ENCODE data around the gene MPPED1.

Gene MPPED1

DNA sequence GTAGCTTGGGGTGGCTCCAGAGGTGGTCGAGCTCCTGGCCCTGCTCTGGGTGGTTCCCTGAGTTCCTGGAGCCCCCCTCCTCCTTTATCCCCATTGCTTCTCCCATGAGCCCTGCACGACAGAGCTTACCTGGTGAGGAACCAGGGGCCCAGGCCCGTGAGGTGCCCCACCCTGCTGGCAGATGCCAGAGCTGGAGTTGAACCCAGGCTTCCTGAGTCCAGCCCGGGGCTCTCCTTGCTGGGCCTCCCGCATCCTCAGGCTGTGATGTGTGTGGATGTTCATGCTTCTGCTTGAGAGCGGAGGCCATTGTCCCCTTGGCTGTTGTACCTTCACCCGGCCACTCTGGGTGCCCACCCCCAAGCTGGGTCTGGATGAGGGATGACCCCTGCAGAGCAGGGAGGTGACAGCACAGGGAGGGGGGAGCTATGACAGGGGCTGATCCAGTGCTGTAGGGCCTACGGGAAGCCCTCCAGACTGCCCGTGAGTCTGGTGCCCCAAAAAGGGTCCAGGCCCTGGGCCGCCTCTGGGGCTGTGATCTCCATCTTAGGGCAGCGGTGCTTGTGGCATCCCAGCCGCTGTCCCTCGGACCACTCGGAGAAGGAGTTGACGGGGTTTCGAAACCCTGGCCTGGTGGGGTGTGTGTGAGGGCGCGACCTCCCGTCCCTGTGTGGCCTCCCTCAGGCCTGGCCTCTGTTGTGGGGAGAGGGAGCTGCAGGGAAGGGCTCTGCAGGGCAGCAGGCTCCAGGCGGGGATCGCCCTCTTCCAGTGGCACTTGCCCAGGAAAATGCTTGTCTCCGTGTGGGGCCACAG lies 14.4 kb downstream of the MPPED1 start:
- no peak overlapping the region for H3K4me3 Mint-ChIP-seq
- DNase-seq: no peak
- no peak for ATAC-seq (replicated peaks)
- H3K27ac Mint-ChIP-seq: no peak overlapping the region
- H3K36me3 Mint-ChIP-seq: no peaks in the 10 kb centered on the region
- no peaks in the 10 kb centered on the region for H3K9me3 Mint-ChIP-seq
- H3K27me3 Mint-ChIP-seq: peaks cover 33 to 35% of the 10 kb centered on the region in 2 donors
- no peaks in the 10 kb centered on the region for H3K4me1 Mint-ChIP-seq

GRCh38 chr22:43426816-43427215 lies 15.0 kb downstream of the MPPED1 start:
- no peak overlapping the region for H3K27ac Mint-ChIP-seq
- no peak for ATAC-seq (replicated peaks)

DNA sequence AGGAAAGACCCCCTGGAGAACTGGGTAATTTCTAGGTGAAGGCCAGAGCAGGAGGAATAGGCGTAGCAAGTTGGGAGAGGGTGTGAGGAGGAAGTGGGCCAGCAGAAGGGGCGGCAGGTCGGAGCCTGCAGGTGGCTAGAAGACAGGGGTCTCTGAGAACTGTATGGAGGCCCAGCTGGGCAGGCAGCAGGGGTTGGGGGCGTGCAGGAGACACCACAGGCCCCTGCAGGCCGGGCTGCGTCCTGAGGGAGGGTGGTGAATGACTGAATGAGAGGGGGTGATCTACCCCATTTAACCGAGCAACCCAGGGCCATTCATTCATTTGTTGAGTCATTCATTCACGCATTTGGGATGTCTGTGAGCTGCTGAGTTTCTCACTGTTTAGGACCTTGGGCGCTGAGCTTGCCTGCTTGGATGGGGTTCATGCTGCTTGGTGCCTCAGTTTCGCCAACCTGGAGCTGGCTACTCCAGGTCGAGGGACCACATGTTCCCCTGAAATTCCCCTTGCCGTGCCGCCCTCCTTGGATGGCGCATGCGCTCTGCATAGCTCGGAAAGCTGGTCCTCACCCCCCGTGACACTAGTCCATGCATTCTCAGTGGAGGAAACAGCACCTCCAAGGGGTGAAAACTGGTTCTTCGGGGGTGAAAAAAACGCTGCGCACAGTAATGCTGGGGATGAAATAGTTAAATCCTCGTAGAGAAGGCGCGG lies 15.6 kb downstream of the MPPED1 start:
- H3K27me3 Mint-ChIP-seq: peaks cover 41 to 46% of the 10 kb centered on the region in 2 donors
- no peak overlapping the region for H3K27ac Mint-ChIP-seq
- H3K36me3 Mint-ChIP-seq: no peaks in the 10 kb centered on the region
- ATAC-seq (replicated peaks) (no peak), DNase-seq (no peak)
- no peak overlapping the region for H3K4me3 Mint-ChIP-seq
- no peaks in the 10 kb centered on the region for H3K4me1 Mint-ChIP-seq
- no peaks in the 10 kb centered on the region for H3K9me3 Mint-ChIP-seq

More at GRCh38 chr22:43426816-43427215, 15.0 kb downstream of the MPPED1 start:
- Mint-ChIP-seq H3K36me3 (no peaks in the 10 kb centered on the region), H3K27me3 (peaks cover 38 to 40% of the 10 kb centered on the region in 2 donors), H3K9me3 (no peaks in the 10 kb centered on the region), H3K4me3 (no peak overlapping the region), H3K4me1 (no peaks in the 10 kb centered on the region)
- no peak for DNase-seq

- Mint-ChIP-seq H3K4me1 (no peaks in the 10 kb centered on the region), H3K9me3 (no peaks in the 10 kb centered on the region), H3K36me3 (no peaks in the 10 kb centered on the region), H3K27me3 (peaks cover 41 to 47% of the 10 kb centered on the region in 2 donors), H3K4me3 (no peak overlapping the region), H3K27ac (no peak overlapping the region)
- ATAC-seq (replicated peaks) (no peak), DNase-seq (no peak)
These were observed 16.2 kb downstream of the MPPED1 start for GRCh38 chr22:43428005-43428485.

DNA sequence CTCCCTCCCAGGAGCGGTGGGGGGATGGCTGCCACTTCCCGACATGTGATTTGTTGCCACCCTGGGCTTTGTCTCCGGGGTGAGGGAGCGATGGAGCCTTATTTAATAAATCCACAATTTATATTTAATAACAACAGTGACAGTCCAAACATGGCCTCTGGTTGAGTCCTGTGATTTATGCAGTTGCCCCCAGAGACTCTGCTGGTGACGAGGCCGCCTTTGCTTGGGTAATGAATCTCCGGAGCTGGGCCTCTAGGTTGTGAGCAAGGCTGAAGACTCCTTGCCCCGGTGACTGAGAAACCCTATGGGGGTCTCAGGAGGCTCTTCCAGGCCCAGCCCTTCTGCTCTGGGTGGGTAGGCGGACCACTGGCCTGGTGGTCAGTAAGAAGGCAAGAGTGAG lies 16.7 kb downstream of the MPPED1 start:
- Mint-ChIP-seq H3K36me3 (no peaks in the 10 kb centered on the region), H3K4me1 (no peaks in the 10 kb centered on the region), H3K27ac (no peak overlapping the region), H3K4me3 (no peak overlapping the region), H3K9me3 (no peaks in the 10 kb centered on the region), H3K27me3 (peaks cover 41 to 47% of the 10 kb centered on the region in 2 donors)
- ATAC-seq (replicated peaks): no peak
- DNase-seq: no peak

GRCh38 chr22:43429426-43429825 lies 17.6 kb downstream of the MPPED1 start:
- ATAC-seq (replicated peaks): no peak
- Mint-ChIP-seq H3K4me3 (no peak overlapping the region), H3K36me3 (no peaks in the 10 kb centered on the region), H3K27me3 (peaks cover 41 to 47% of the 10 kb centered on the region in 2 donors), H3K27ac (no peak overlapping the region), H3K9me3 (no peaks in the 10 kb centered on the region), H3K4me1 (no peaks in the 10 kb centered on the region)
- no peak for DNase-seq

DNA sequence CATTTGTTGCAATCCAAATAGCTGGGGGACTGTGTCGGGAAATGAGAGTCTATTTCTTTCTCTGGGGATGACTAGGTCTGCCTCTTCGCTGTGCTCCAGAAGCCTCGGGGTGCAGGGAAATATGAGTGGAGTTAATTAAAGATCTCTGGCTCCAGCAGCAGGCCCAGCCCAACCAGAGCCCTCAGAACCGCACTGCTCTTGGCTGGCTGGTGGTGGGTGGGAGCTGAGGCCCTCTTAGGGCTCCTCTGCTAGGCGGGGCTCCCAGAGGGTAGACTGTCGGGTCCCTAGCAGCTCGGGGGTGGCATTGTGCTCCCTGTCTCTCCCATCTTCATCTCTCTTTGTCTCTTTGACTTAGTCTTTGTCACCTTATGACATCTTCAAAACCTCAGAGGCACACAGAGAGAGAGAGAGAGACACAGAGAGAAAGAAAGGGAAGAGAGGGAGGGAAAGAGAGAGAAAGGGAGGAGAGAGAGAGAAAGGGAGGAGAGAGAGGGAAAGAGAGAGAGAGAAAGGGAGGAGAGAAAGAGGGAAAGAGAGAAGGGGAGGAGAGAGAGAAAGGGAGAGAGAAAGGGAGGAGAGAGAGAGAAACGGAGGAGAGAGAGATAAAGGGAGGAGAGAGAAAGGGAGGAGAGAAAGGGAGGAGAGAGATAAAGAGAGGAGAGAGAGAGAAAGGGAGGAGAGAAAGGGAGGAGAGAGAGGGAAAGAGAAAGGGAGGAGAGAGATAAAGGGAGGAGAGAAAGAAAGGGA lies 20.2 kb downstream of the MPPED1 start:
- Mint-ChIP-seq H3K9me3 (no peaks in the 10 kb centered on the region), H3K27me3 (peaks cover 43 to 48% of the 10 kb centered on the region in 2 donors), H3K4me1 (no peaks in the 10 kb centered on the region), H3K36me3 (no peaks in the 10 kb centered on the region), H3K27ac (no peak overlapping the region), H3K4me3 (no peak overlapping the region)
- DNase-seq (no peak), ATAC-seq (replicated peaks) (no peak)

DNA sequence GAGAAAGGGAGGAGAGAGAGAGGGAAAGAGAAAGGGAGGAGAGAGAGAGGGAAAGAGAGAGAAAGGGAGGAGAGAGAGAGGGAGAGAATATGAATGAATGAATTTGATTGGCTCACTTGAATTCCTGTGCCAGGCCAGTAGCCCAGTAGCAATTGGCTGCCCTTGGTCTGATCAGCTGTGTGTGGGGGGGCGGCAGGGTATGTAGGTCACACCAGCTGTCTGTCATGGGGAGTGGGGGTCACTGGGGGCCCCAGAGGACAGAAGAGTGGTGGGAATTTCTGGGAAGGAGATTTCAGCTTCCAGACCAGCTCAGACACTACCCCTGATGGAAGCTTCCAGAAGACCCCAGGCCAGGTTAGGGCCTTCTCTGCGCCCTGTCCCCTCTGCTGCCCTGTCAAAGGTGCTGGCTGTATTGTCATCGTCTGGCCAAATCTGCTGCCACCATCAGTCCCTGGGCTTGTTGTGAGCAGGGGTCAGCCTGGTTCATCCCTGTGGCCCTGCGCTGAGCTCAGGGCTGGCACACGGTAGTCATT lies 21.1 kb downstream of the MPPED1 start:
- Mint-ChIP-seq H3K36me3 (no peaks in the 10 kb centered on the region), H3K4me3 (no peak overlapping the region), H3K4me1 (no peaks in the 10 kb centered on the region), H3K27me3 (peaks cover 40 to 42% of the 10 kb centered on the region in 2 donors), H3K9me3 (no peaks in the 10 kb centered on the region), H3K27ac (no peak overlapping the region)
- DNase-seq (no peak), ATAC-seq (replicated peaks) (no peak)

GRCh38 chr22:43433451-43434274 lies 21.8 kb downstream of the MPPED1 start:
- DNase-seq (no peak), ATAC-seq (replicated peaks) (no peak)
- Mint-ChIP-seq H3K36me3 (no peaks in the 10 kb centered on the region), H3K4me3 (no peak overlapping the region), H3K9me3 (no peaks in the 10 kb centered on the region), H3K4me1 (no peaks in the 10 kb centered on the region), H3K27ac (no peak overlapping the region), H3K27me3 (peaks cover 40% of the 10 kb centered on the region in 2 donors)

DNA sequence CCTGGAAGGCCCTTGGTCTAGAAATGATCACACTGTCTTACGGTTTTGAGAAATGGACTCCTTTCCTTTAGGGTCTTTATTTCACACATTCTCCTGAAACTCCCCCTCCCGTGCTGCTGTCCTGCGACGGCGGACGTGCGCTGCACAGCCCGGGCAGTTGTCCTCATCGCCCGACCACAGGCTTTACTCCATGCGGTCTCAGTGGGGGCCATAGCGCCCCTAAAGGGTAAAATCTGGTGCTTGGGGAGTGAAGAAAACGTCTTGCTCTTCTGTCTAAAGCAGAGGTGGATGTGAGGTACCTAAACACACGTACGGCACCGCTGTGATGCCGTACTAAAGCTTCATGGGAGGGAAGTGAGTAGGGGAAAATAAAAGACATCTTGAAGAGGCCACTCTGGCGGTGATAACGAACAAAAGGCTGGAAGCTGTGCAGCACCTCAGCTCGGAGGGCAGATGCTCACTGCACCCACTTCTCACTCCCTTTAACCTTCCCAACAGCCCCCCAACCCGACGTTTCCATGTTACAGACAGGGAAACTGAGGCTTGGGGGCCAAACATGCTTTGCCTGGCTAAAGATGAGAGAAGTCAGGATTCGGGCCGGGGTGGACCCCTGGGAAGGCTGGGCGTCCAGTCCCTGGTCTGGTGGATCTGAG lies 22.6 kb downstream of the MPPED1 start:
- Mint-ChIP-seq H3K27me3 (peaks cover 33 to 35% of the 10 kb centered on the region in 2 donors), H3K4me1 (no peaks in the 10 kb centered on the region), H3K36me3 (no peaks in the 10 kb centered on the region), H3K27ac (no peak overlapping the region), H3K9me3 (no peaks in the 10 kb centered on the region), H3K4me3 (no peak overlapping the region)
- ATAC-seq (replicated peaks): no peak
- no peak for DNase-seq

DNA sequence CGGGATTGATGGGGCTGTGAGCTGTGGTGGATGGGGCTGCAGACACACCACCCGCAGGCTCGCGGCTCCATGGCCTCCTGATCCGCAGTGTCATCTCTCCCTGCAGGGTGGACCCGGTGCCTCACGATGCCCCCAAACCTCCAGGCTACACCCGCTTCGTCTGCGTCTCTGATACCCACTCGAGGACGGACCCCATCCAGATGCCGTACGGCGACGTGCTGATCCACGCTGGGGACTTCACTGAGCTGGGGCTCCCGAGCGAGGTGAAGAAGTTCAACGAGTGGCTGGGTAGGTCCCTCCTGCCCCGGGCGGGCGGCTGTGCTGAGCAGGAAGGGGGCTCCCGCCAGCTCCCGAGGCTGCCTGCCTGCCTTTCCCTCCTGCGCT lies 23.1 kb downstream of the MPPED1 start:
- no peak overlapping the region for H3K4me3 Mint-ChIP-seq
- peaks cover 28 to 30% of the 10 kb centered on the region in 2 donors for H3K27me3 Mint-ChIP-seq
- H3K27ac Mint-ChIP-seq: no peak overlapping the region
- DNase-seq: no peak
- ATAC-seq (replicated peaks): no peak
- no peaks in the 10 kb centered on the region for H3K4me1 Mint-ChIP-seq
- H3K36me3 Mint-ChIP-seq: no peaks in the 10 kb centered on the region
- H3K9me3 Mint-ChIP-seq: no peaks in the 10 kb centered on the region

DNA sequence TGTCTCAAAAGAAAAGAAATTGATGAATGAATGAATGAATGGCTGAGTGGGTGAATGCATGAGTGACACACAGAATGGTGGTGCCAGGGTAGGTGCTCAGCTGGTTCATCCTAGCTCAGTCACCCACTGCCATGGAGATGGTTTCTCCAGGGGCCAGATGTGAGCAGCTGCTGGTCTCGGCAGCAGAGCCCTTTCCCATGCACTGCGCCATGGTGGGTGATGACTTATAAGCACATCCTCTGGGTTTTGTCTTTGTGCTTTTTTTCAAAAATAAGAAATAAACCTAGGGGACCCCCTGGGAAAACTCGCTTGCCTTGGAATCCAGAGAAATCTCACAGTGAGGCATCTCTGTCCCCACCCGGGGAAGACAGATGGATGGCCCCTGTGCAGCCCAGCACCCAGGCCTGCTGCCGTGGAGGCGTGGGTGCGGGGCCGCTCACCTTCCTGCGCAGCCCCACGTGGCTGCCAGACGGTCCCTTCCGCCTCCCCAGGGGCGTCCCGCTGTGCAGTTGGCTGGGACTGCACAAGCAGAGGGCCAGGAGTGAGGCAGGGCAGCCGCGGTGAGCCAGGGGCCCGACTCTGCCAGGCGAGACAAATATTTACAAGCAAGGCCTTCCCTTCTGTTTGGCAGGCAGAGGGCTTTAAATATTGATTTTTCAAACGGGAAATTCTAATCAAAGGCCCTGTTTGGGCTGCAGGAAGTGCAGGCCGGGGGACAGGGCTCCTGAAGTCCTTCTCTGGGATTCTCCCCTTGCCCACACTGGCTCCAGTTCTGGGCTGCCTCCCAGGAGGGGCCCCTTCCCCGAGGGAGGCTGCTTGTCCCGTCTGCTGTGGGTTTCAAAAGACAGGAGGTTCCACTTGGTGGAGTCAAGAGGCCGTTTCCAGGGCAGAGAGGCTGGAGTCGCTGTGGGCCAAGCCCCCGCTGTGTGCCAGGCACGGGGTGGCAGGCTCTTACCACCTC lies 24.3 kb downstream of the MPPED1 start:
- peaks cover 18 to 21% of the 10 kb centered on the region in 2 donors for H3K27me3 Mint-ChIP-seq

More for the DNA sequence above, 24.3 kb downstream of the MPPED1 start:
- no peaks in the 10 kb centered on the region for H3K9me3 Mint-ChIP-seq
- no peaks in the 10 kb centered on the region for H3K4me1 Mint-ChIP-seq
- DNase-seq (no peak), ATAC-seq (replicated peaks) (no peak)
- no peak overlapping the region for H3K4me3 Mint-ChIP-seq
- no peak overlapping the region for H3K27ac Mint-ChIP-seq
- H3K36me3 Mint-ChIP-seq: no peaks in the 10 kb centered on the region

Measured in stimulated activated naive B cell treated with anti-CD40 and anti-IgM and Interleukin-4, amounts not matched to agents 10 μg/mL and 1 μg/mL and 100 μg/mL, for 72 hours (primary cell).